ENCODE data around the gene SCRN2. TPM values are rescaled to one million over a fixed set of nuclear protein-coding genes. Genes with fewer than 3 reads are reported as not detected.

The SCRN2 gene
- total RNA-seq, 1 donor from 2014 or later = 59.0 TPM

DNA sequence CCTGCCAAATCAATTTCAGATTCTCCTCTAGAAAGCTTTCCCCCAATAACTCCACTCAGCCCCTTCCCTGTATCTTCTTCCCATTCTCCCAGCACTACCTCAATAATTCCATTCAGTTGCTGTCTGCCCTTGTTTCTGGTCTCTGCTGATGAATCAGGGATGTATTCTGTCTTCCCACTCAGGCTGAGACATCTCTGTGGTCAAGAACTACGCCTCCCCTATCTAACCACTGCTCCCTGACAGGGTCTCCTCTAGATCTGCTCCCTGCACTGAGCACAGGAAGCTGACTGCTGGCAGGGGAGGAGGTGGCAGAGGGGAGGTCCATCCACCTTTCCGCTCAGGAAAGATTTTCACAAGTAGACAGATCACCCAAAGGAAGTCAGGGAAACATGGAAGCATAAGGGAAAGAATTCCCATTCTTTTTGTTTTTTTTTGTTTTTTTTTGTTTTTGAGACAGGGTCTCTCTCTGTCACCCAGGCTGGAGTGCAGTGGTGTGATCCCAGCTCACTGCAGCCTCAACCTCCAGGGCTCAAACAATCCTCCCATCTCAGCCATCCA lies 38.0 kb upstream of the SCRN2 start:
- Mint-ChIP-seq H3K27me3 (peaks cover 28% of the 10 kb centered on the region), H3K27ac (no peak overlapping the region)
- no peak for DNase-seq (ENCODE audit: low spot score, unreplicated experiment)

GRCh38 chr17:47878203-47879027 lies 37.3 kb upstream of the SCRN2 start:
- Mint-ChIP-seq H3K27ac (no peak overlapping the region), H3K9me3 (ENCODE audit: low read depth) (no peaks in the 10 kb centered on the region), H3K4me3 (ENCODE audit: low read depth) (no peak overlapping the region), H3K4me1 (ENCODE audit: low read depth) (peaks cover 9% of the 10 kb centered on the region), H3K36me3 (ENCODE audit: insufficient read depth) (no peaks in the 10 kb centered on the region), H3K27me3 (peaks cover 34% of the 10 kb centered on the region)
- no peak for TF ChIP-seq CTCF (IDR thresholded peaks at IDR 0.05; ENCODE audit: unreplicated experiment)
- DNase-seq (ENCODE audit: low spot score, unreplicated experiment) = no peak

More for the DNA sequence above, 38.0 kb upstream of the SCRN2 start:
- no peak overlapping the region for H3K4me3 Mint-ChIP-seq (ENCODE audit: low read depth)
- H3K9me3 Mint-ChIP-seq (ENCODE audit: low read depth) = no peaks in the 10 kb centered on the region
- peaks cover 14% of the 10 kb centered on the region for H3K4me1 Mint-ChIP-seq (ENCODE audit: low read depth)
- no peaks in the 10 kb centered on the region for H3K36me3 Mint-ChIP-seq (ENCODE audit: insufficient read depth)
- no peak for TF ChIP-seq CTCF (IDR thresholded peaks at IDR 0.05; ENCODE audit: unreplicated experiment)

DNA sequence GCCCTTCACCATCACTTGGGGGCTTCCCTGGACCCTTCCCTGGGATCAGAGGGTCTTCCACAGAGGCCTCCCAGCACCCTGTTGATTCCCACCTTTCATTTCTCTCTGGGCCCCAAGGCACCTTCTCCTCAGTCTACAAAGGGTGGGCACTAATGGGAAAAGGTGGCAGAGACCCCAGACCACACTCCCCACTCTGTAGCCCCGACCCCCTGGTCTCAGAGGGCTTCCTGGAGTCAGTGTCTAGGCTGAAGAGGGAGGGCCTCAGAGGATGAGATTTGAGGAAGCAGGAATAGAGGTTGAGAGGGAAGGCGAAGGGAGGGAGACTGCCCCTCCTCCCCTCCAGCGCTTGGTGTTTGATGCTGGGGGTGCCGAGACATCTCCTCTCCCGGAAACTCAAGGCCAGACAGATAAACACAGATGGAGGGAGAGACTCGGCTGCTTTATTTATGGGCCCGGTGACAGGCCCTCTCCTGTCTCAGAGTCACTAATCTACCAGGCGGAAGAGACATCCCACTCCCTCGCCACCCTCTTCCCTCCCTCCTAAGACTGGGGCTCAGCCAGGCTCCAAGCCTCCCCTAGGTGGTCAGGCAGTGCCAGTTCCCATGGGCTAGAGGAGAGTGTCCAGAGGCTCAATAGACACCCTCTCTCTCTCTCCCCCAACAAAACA lies 36.4 kb upstream of the SCRN2 start:
- Mint-ChIP-seq H3K4me1 (ENCODE audit: low read depth) (peaks cover 9% of the 10 kb centered on the region), H3K9me3 (ENCODE audit: low read depth) (no peaks in the 10 kb centered on the region)
- no peak for DNase-seq (ENCODE audit: low spot score, unreplicated experiment)

DNA sequence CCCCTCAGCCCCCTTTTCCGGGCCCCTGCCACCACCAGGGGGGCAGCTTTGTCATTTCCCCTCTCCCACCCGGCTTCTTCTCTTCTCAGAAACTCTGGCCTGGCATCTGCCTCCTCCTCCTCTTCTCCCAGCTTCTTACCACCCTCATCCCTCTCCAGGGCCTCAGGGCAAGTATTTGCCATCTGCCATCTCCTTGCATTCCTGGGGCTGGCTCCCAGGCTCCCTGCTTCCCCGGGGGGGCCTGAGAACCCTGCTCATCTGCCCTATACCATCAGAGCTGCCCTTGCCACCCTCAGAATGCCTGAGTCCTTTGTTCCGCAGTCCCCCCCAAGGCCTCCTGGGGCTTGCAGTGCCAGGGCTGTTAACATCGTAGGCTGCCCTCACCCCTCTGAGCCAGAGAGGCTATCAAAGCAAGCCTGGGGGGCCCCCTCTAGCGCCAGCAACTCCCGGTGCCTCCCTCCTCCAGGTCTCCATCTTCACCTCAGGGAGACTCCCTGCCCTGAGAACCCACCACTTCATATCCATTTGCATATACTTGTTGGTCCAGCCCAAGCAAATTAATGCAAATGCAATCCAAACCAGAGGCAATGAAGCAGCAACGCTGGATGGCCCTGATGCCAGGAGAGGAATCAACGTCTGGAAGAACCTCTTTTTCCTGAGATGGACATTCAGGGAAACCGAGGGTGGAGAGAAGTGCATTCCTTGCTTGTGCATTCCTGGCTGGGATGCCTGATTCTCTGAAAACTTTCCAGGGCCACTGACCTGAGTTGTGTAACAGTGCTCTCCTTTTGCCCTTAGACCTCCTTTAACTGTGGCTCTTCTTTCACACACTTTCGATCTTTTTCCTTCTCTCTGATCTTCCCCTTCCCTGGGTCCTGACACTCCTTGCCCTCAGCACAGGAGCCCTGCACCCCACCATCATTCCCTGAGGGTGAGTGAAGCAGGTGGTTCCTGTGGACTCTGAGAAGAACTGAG lies 34.2 kb upstream of the SCRN2 start:
- Mint-ChIP-seq H3K9me3 (ENCODE audit: low read depth) (no peaks in the 10 kb centered on the region), H3K4me1 (ENCODE audit: low read depth) (peaks cover 9% of the 10 kb centered on the region), H3K4me3 (ENCODE audit: low read depth) (no peak overlapping the region), H3K36me3 (ENCODE audit: insufficient read depth) (no peaks in the 10 kb centered on the region), H3K27me3 (peaks cover 57% of the 10 kb centered on the region), H3K27ac (no peak overlapping the region)
- DNase-seq (ENCODE audit: low spot score, unreplicated experiment) = no peak
- no peak for TF ChIP-seq CTCF (IDR thresholded peaks at IDR 0.05; ENCODE audit: unreplicated experiment)

More for the DNA sequence above, 36.4 kb upstream of the SCRN2 start:
- Mint-ChIP-seq H3K27me3 (peaks cover 38% of the 10 kb centered on the region), H3K36me3 (ENCODE audit: insufficient read depth) (no peaks in the 10 kb centered on the region), H3K27ac (no peak overlapping the region), H3K4me3 (ENCODE audit: low read depth) (no peak overlapping the region)
- no peak for TF ChIP-seq CTCF (IDR thresholded peaks at IDR 0.05; ENCODE audit: unreplicated experiment)
